ENCODE data around the gene NOS1AP.

NOS1AP gene

GRCh38 chr1:162381383-162381782 lies 311.9 kb downstream of the NOS1AP start, which contains the start of gene C1orf226 (continued):
- TF ChIP-seq CREB5 (CRISPR knock-in tag; IDR thresholded peaks at IDR 0.05; ENCODE audit: low read depth) (no peak), OSR1 (CRISPR knock-in tag; IDR thresholded peaks at IDR 0.05) (no peak), ZFP3 (CRISPR knock-in tag; IDR thresholded peaks at IDR 0.05) (no peak)

- ATAC-seq = no peak
- TF ChIP-seq CREB5 (CRISPR knock-in tag; IDR thresholded peaks at IDR 0.05; ENCODE audit: low read depth) (no peak), OSR1 (CRISPR knock-in tag; IDR thresholded peaks at IDR 0.05) (no peak), CSRNP3 (CRISPR knock-in tag; IDR thresholded peaks at IDR 0.05) (no peak), ZFP3 (CRISPR knock-in tag; IDR thresholded peaks at IDR 0.05) (no peak), ZC3H10 (CRISPR knock-in tag; IDR thresholded peaks at IDR 0.05) (no peak), PATZ1 (CRISPR knock-in tag; IDR thresholded peaks at IDR 0.05; ENCODE audit: borderline replicate concordance) (no peak), ZNF70 (CRISPR knock-in tag; IDR thresholded peaks at IDR 0.05) (no peak), POU6F1 (CRISPR knock-in tag; IDR thresholded peaks at IDR 0.05; ENCODE audit: borderline replicate concordance, low read depth) (no peak), ISL1 (CRISPR knock-in tag; IDR thresholded peaks at IDR 0.05) (no peak), BACH2 (CRISPR knock-in tag; IDR thresholded peaks at IDR 0.05; ENCODE audit: borderline replicate concordance) (no peak), TCF4 (CRISPR knock-in tag; IDR thresholded peaks at IDR 0.05; ENCODE audit: borderline replicate concordance) (no peak), ESRRG (CRISPR knock-in tag; IDR thresholded peaks at IDR 0.05) (no peak), ARNTL (CRISPR knock-in tag; IDR thresholded peaks at IDR 0.05; ENCODE audit: borderline replicate concordance, low read depth) (no peak), SNAI2 (CRISPR knock-in tag; IDR thresholded peaks at IDR 0.05) (no peak), ZFP30 (CRISPR knock-in tag; IDR thresholded peaks at IDR 0.05) (no peak), CSDC2 (CRISPR knock-in tag; IDR thresholded peaks at IDR 0.05) (no peak), ZNF8 (CRISPR knock-in tag; IDR thresholded peaks at IDR 0.05) (no peak), TSHZ2 (CRISPR knock-in tag; IDR thresholded peaks at IDR 0.05) (no peak), RARB (CRISPR knock-in tag; IDR thresholded peaks at IDR 0.05) (no peak)
Observed at GRCh38 chr1:162381941-162382750, 312.7 kb downstream of the NOS1AP start.

GRCh38 chr1:162383091-162383490 lies 313.6 kb downstream of the NOS1AP start:
- TF ChIP-seq TCF4 (CRISPR knock-in tag; IDR thresholded peaks at IDR 0.05; ENCODE audit: borderline replicate concordance) (no peak), ESRRG (CRISPR knock-in tag; IDR thresholded peaks at IDR 0.05) (no peak), PPARA (CRISPR knock-in tag; IDR thresholded peaks at IDR 0.05; ENCODE audit: borderline replicate concordance) (no peak), ISL1 (CRISPR knock-in tag; IDR thresholded peaks at IDR 0.05) (no peak), CSRNP3 (CRISPR knock-in tag; IDR thresholded peaks at IDR 0.05) (no peak)
- no peak for ATAC-seq

Measured in SK-N-SH treated with all-trans-retinoic acid at 6 μM for 48 hours (cell line).